ENCODE measurements around the gene ANTXR2.

ANTXR2 gene

GRCh38 chr4:79934660-79935059 is 138.4 kb downstream of the ANTXR2 start:
- H3K36me3 Mint-ChIP-seq (ENCODE audit: low read depth), result no peaks in the 10 kb centered on the region
- H3K27me3 Mint-ChIP-seq, result no peaks in the 10 kb centered on the region
- DNase-seq, result no peak
- no peak overlapping the region for H3K27ac Mint-ChIP-seq
- H3K4me3 Mint-ChIP-seq, result no peak overlapping the region
- no peaks in the 10 kb centered on the region for H3K9me3 Mint-ChIP-seq
- no peaks in the 10 kb centered on the region for H3K4me1 Mint-ChIP-seq (ENCODE audit: low read depth)

DNA sequence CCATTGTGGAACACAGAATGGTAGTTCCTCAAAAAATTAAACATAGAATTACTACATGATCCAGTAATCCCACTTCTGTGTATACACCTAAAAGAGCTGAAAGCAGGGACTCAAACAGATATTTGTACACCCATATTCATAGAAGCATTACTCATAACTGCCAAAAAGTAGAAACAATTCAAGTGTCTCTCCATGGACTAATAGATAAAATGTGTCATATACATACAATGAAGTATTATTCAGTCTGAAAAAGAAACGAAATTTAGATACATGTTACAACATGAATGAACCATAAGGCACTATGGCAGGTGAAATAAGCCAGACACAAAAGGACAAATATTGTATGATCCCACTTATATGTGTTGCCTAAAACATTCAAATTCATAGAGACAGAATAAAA is 145.1 kb downstream of the ANTXR2 start:
- no peak overlapping the region for H3K4me3 Mint-ChIP-seq
- no peaks in the 10 kb centered on the region for H3K36me3 Mint-ChIP-seq (ENCODE audit: low read depth)
- no peak overlapping the region for H3K27ac Mint-ChIP-seq
- H3K27me3 Mint-ChIP-seq, result no peaks in the 10 kb centered on the region
- no peaks in the 10 kb centered on the region for H3K9me3 Mint-ChIP-seq
- H3K4me1 Mint-ChIP-seq (ENCODE audit: low read depth), result peaks cover 5% of the 10 kb centered on the region
- DNase-seq, result no peak

DNA sequence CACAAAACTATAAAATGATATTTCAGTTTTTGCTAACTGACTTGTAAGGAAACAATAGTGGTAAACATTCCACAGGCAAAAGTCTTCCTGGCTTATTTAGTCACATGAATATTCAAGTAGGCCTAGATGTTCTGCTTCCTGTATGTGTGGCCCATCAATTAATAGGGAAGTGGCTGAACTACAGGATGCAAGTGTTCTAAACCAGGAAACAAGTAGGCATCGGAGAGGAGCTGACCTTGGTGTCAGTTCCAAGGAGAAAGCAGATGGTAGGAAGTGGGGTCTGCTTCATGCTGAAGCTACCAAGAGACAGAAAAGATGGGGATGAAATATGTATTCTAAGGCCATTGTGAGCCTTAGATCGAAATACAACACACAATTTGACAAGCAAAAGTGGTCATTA is 149.7 kb downstream of the ANTXR2 start:
- Mint-ChIP-seq H3K9me3 (no peaks in the 10 kb centered on the region), H3K27ac (no peak overlapping the region), H3K4me1 (ENCODE audit: low read depth) (peaks cover 12% of the 10 kb centered on the region), H3K4me3 (no peak overlapping the region), H3K36me3 (ENCODE audit: low read depth) (no peaks in the 10 kb centered on the region), H3K27me3 (no peaks in the 10 kb centered on the region)
- DNase-seq, result no peak

DNA sequence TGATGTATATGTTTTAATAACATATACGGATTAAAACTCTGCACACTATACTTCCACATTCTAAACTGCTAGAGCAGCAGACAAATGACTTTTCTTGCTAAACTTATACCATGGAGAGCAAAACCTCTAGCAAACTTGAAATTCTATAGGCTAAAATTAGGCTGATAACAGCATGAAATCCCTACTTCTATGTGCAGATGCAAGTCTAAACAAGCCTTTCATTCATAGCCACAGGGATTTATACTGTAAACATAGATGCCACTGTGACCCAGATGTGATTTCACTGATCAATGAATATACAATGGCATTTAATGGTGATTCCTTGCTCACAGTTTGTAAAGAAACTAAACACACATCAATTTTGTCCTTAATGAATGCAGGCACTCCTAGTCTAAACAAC is 151.0 kb downstream of the ANTXR2 start:
- Mint-ChIP-seq H3K4me3 (no peak overlapping the region), H3K4me1 (ENCODE audit: low read depth) (peaks cover 7% of the 10 kb centered on the region), H3K27me3 (no peaks in the 10 kb centered on the region), H3K9me3 (no peaks in the 10 kb centered on the region), H3K36me3 (ENCODE audit: low read depth) (no peaks in the 10 kb centered on the region), H3K27ac (no peak overlapping the region)
- no peak for DNase-seq

DNA sequence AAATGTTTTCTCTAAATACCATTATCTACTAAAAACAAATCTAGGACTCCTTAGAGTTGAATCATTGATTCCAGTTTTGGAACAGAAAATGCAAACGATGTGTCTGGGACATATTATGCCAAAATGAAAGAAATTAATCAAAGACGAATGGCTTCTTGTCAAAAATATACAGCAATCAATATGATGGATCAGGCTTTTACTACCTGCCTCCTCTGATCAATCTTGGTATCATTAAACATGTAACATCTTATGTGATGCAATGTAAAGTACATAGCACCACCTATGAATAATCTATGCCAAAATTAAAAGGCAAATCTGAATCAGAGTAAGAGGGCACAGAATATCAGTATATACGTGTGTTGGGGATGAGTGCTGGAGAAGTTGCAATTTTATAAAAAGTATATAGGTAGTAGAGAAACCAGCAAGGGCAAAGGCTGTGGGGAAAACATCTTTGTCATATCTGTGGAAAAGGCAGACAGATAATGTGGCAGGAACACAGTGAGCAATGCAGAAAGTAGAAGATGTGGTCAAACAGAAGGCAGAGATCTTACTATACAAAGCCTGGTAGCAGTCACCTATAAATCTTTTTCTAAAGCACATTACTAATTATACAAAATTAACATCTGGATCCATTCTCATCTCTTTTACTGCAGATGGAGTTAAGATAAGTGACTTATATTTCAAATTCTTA is 152.7 kb downstream of the ANTXR2 start:
- Mint-ChIP-seq H3K27me3 (no peaks in the 10 kb centered on the region), H3K4me1 (ENCODE audit: low read depth) (peaks cover 7% of the 10 kb centered on the region), H3K27ac (no peak overlapping the region), H3K9me3 (no peaks in the 10 kb centered on the region), H3K36me3 (ENCODE audit: low read depth) (no peaks in the 10 kb centered on the region), H3K4me3 (no peak overlapping the region)
- DNase-seq, result no peak

DNA sequence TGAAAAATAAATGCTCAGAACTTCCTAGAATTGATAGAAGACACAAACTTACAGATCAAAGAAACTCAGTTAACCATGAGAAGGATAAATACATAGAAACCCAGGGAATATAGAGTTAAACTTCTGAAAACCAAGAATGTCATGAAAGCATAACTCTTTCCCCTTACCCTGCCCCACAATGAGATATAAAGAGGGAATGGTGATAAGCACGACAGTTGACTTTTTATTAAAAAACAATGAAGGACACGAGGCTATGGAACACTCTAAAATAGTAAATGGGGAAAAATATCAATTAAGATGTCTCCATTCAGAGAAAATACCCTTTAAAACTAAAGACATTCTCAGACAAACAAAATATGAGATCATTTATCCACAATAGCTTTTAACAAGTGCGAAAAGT is 154.7 kb downstream of the ANTXR2 start:
- Mint-ChIP-seq H3K9me3 (no peaks in the 10 kb centered on the region), H3K36me3 (ENCODE audit: low read depth) (no peaks in the 10 kb centered on the region), H3K4me1 (ENCODE audit: low read depth) (peaks cover 14% of the 10 kb centered on the region), H3K27ac (no peak overlapping the region), H3K4me3 (no peak overlapping the region), H3K27me3 (no peaks in the 10 kb centered on the region)
- DNase-seq, result no peak

DNA sequence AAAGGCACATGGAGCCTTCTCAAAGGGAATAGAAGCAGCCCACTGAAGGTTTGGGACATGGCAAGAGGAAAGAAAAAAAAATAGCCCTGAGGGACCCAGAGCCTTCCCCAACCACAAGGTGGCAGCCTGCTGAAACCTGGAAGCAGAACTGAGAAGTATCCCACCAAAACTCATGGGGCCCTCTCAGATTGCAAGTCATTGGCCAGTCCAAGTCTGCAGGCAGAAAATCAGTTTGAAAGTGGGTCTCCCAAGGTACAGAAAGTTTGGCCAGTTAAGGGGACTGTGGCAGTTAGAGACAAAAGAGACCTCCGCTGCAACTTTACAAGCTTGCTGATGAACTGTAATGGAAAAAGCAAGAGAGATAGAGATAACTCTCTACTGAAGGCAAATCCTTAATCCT is 155.8 kb downstream of the ANTXR2 start:
- no peaks in the 10 kb centered on the region for H3K9me3 Mint-ChIP-seq
- no peaks in the 10 kb centered on the region for H3K36me3 Mint-ChIP-seq (ENCODE audit: low read depth)
- peak; percentile 62 for DNase-seq
- no peak overlapping the region for H3K4me3 Mint-ChIP-seq
- H3K4me1 Mint-ChIP-seq (ENCODE audit: low read depth), result peaks cover 14% of the 10 kb centered on the region
- H3K27me3 Mint-ChIP-seq, result no peaks in the 10 kb centered on the region
- no peak overlapping the region for H3K27ac Mint-ChIP-seq

GRCh38 chr4:79915246-79915645 is 157.8 kb downstream of the ANTXR2 start:
- no peak overlapping the region for H3K4me3 Mint-ChIP-seq
- no peaks in the 10 kb centered on the region for H3K36me3 Mint-ChIP-seq (ENCODE audit: low read depth)
- no peak overlapping the region for H3K27ac Mint-ChIP-seq
- H3K27me3 Mint-ChIP-seq, result no peaks in the 10 kb centered on the region
- H3K4me1 Mint-ChIP-seq (ENCODE audit: low read depth), result peaks cover 9% of the 10 kb centered on the region
- DNase-seq, result no peak
- H3K9me3 Mint-ChIP-seq, result no peaks in the 10 kb centered on the region

GRCh38 chr4:79913581-79913980 is 159.4 kb downstream of the ANTXR2 start:
- peaks cover 7% of the 10 kb centered on the region for H3K4me1 Mint-ChIP-seq (ENCODE audit: low read depth)
- no peaks in the 10 kb centered on the region for H3K27me3 Mint-ChIP-seq
- DNase-seq, result no peak
- H3K4me3 Mint-ChIP-seq, result no peak overlapping the region
- no peak overlapping the region for H3K27ac Mint-ChIP-seq
- no peaks in the 10 kb centered on the region for H3K9me3 Mint-ChIP-seq
- no peaks in the 10 kb centered on the region for H3K36me3 Mint-ChIP-seq (ENCODE audit: low read depth)

- H3K9me3 Mint-ChIP-seq, result no peaks in the 10 kb centered on the region
- H3K4me1 Mint-ChIP-seq (ENCODE audit: low read depth), result peaks cover 12% of the 10 kb centered on the region
- no peaks in the 10 kb centered on the region for H3K27me3 Mint-ChIP-seq
- DNase-seq, result no peak
- no peak overlapping the region for H3K4me3 Mint-ChIP-seq
- no peak overlapping the region for H3K27ac Mint-ChIP-seq
- peaks cover 18% of the 10 kb centered on the region for H3K36me3 Mint-ChIP-seq (ENCODE audit: low read depth)
These were observed 166.0 kb downstream of the ANTXR2 start for GRCh38 chr4:79907001-79907400.

GRCh38 chr4:79906303-79906702 is 166.7 kb downstream of the ANTXR2 start:
- peaks cover 18% of the 10 kb centered on the region for H3K36me3 Mint-ChIP-seq (ENCODE audit: low read depth)
- peaks cover 12% of the 10 kb centered on the region for H3K4me1 Mint-ChIP-seq (ENCODE audit: low read depth)
- DNase-seq, result no peak
- H3K27ac Mint-ChIP-seq, result no peak overlapping the region
- H3K9me3 Mint-ChIP-seq, result no peaks in the 10 kb centered on the region
- no peaks in the 10 kb centered on the region for H3K27me3 Mint-ChIP-seq
- no peak overlapping the region for H3K4me3 Mint-ChIP-seq

DNA sequence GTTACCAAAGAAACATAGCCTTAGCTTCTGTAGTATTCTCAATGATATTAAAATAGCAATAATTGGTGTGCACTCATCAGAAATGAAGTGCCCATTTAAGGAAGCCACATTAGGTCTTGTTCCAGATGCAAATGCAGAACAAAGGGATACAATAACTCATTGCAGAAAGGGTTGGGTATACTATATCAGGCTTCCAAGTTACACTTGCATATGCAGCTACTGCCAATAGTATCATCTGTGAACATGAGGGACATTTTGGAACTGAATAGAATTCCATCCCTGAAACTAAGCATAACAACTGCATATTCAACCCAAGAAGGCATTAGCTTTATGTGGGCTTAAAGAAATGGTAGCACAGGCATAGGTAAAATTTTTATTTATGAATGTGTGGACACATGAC is 167.8 kb downstream of the ANTXR2 start:
- H3K4me1 Mint-ChIP-seq (ENCODE audit: low read depth), result peaks cover 12% of the 10 kb centered on the region
- no peak overlapping the region for H3K4me3 Mint-ChIP-seq
- no peak for DNase-seq
- peaks cover 18% of the 10 kb centered on the region for H3K36me3 Mint-ChIP-seq (ENCODE audit: low read depth)
- no peaks in the 10 kb centered on the region for H3K27me3 Mint-ChIP-seq
- H3K9me3 Mint-ChIP-seq, result peaks cover 3% of the 10 kb centered on the region
- H3K27ac Mint-ChIP-seq, result no peak overlapping the region

DNA sequence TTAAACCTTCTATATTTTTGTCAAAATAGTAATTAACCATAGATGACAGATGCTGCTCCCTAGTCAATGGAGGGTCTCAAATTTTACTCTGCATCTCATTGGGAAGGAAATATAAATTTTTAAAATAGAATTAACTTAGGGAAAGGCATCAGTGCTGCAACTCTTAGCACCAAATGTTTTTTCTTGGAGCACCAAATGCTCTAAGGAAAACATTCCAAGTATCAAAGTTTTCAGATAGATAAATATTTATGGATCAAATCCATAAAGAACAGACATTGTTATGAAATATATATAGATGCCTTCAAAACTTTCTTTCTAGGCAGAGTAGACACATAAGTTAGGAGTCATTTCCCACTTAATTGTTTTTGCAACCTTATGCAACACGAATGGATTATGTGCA is 168.7 kb downstream of the ANTXR2 start:
- Mint-ChIP-seq H3K4me3 (no peak overlapping the region), H3K27me3 (no peaks in the 10 kb centered on the region), H3K9me3 (peaks cover 3% of the 10 kb centered on the region), H3K4me1 (ENCODE audit: low read depth) (peaks cover 12% of the 10 kb centered on the region), H3K27ac (no peak overlapping the region), H3K36me3 (ENCODE audit: low read depth) (peaks cover 18% of the 10 kb centered on the region)
- DNase-seq, result no peak

GRCh38 chr4:79900182-79900581 is 172.8 kb downstream of the ANTXR2 start:
- Mint-ChIP-seq H3K36me3 (ENCODE audit: low read depth) (no peaks in the 10 kb centered on the region), H3K4me3 (no peak overlapping the region), H3K4me1 (ENCODE audit: low read depth) (no peaks in the 10 kb centered on the region), H3K9me3 (peaks cover 3% of the 10 kb centered on the region), H3K27ac (no peak overlapping the region), H3K27me3 (no peaks in the 10 kb centered on the region)
- DNase-seq, result no peak

DNA sequence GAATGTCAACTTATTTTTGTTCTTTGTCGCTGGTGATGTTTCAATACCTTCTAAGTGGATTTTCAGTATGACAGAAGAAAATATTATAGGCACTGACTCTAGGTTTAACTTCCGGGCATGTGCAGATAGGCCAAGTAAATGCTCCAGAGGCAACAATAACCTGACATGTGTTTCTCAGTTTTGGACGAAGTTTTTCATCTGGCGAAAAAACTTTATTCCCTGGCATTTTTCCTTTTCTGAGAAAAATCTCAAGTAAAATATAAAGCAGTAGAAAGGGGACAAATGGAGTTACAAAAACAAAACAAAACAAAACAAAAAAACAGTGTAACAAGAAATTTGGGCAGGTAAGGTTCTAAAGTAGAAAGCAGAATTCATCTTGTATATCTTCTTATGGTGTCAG is 173.5 kb downstream of the ANTXR2 start:
- H3K4me1 Mint-ChIP-seq (ENCODE audit: low read depth), result no peaks in the 10 kb centered on the region
- no peak overlapping the region for H3K4me3 Mint-ChIP-seq
- peaks cover 3% of the 10 kb centered on the region for H3K9me3 Mint-ChIP-seq
- H3K36me3 Mint-ChIP-seq (ENCODE audit: low read depth), result no peaks in the 10 kb centered on the region
- H3K27ac Mint-ChIP-seq, result no peak overlapping the region
- DNase-seq, result no peak
- no peaks in the 10 kb centered on the region for H3K27me3 Mint-ChIP-seq

DNA sequence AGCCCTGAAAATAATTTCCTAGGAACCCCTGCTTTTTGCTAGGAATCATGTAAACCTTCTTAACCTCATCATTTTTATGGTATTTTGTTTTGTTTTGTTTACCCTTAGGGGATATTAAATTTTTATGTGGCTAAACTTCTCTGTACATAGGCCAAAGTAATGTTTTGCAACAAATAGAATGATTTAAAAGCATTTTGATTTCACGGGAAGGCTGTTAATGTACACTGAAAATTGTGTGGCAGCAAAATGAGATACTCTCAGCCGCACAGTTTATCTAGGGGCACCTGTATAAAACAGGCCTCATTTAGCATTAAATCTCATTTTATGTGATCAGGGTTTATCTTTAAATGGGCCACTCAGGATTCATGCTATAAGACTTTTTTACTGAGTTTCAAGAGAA is 175.0 kb downstream of the ANTXR2 start:
- H3K4me3 Mint-ChIP-seq, result no peak overlapping the region
- no peak for DNase-seq
- no peaks in the 10 kb centered on the region for H3K36me3 Mint-ChIP-seq (ENCODE audit: low read depth)
- H3K27ac Mint-ChIP-seq, result no peak overlapping the region
- no peaks in the 10 kb centered on the region for H3K4me1 Mint-ChIP-seq (ENCODE audit: low read depth)
- peaks cover 3% of the 10 kb centered on the region for H3K9me3 Mint-ChIP-seq
- no peaks in the 10 kb centered on the region for H3K27me3 Mint-ChIP-seq

Data from activated T-cell treated with anti-CD3 and anti-CD28 coated beads, Interleukin-2, amount 50 U/mL, for 24 hours (primary cell).